Measurements from ENCODE around the gene MEAK7. TPM values are rescaled to one million over a fixed set of nuclear protein-coding genes. Genes with fewer than 3 reads are reported as not detected.
A peak's percentile ranks its signal among the peaks of the same experiment; 100 is the strongest.

MEAK7 gene
- total RNA-seq, 2 experiments from 2014 or later = 21.1 to 22.4 TPM

DNA sequence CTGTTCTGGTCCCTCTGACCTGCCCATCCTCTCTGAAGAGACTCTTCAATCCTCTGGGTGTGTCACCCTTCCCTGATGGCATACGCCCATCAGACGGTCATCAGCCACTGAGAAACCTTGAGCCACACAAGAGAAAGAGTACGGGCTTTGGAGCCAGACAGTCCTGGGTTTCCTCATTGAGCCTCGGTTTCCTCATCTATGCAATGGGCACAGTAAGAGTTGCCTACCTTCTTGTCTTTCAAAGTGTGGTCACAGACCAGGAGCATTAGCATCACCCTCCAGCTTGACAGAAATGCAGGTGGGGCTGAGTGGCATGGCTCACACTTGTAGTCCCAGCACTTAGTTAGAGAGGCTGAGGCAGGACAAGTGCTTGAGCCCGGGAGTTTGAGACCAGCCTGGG is 26.1 kb upstream of the MEAK7 start:
- POLR2A ChIA-PET = interaction anchor here (1.1 to 3.2 kb wide), 3 partner anchors 10 to 27 kb away, joined by 3 to 29 read pairs (median 4); no protein-coding TSS in a partner anchor
- intact Hi-C loops (cut with micrococcal nuclease) = no loop called here
- no peaks in the 10 kb centered on the region for H3K27me3 Mint-ChIP-seq
- peaks cover 20% of the 10 kb centered on the region for H3K4me1 Mint-ChIP-seq (ENCODE audit: low read depth)
- ATAC-seq = no peak
- CTCF ChIA-PET = interaction anchor here (1.3 kb wide), 1 partner anchor 17 kb away, joined by 3 read pairs; no protein-coding TSS in a partner anchor
- DNase-seq = no peak
- peaks cover 12% of the 10 kb centered on the region for H3K9me3 Mint-ChIP-seq
- peaks cover 18% of the 10 kb centered on the region for H3K36me3 Mint-ChIP-seq (ENCODE audit: low read depth)
- no peak for TF ChIP-seq CTCF (IDR thresholded peaks at IDR 0.05)
- H3K27ac Mint-ChIP-seq = no peak overlapping the region
- H3K4me3 Mint-ChIP-seq = no peak overlapping the region

DNA sequence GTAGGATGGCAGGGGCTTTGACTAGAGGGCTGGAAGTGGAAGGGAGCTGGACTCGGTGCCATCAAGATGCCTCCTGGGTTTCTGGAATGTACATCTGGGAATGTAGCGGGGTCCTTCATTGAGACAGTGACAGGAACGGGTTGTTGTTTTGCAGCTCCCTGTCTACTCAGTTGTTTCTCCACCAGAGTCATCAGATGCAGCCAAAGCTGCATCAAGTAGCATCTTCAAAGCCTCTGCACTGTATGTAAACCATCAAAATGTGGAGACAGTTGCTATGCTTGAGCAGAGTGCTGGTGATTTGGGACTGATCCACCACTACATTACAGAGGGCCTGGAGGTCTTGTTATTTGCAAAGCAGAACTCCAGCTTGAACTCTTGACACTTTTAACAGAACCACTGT is 25.1 kb upstream of the MEAK7 start:
- intact Hi-C loops (cut with micrococcal nuclease) = no loop called here
- Mint-ChIP-seq H3K4me3 (no peak overlapping the region), H3K27ac (no peak overlapping the region), H3K4me1 (ENCODE audit: low read depth) (peaks cover 20% of the 10 kb centered on the region), H3K9me3 (peaks cover 12% of the 10 kb centered on the region), H3K27me3 (no peaks in the 10 kb centered on the region), H3K36me3 (ENCODE audit: low read depth) (peaks cover 18% of the 10 kb centered on the region)
- no peak for ATAC-seq
- CTCF ChIA-PET = interaction anchor here (0.7 to 1.4 kb wide), 5 partner anchors 10 to 93 kb away, joined by 3 to 6 read pairs (median 4); no protein-coding TSS in a partner anchor
- DNase-seq = no peak
- POLR2A ChIA-PET = interaction anchor here (1.1 to 3.2 kb wide), 4 partner anchors 10 to 28 kb away, joined by 3 to 29 read pairs (median 10); no protein-coding TSS in a partner anchor
- TF ChIP-seq CTCF (IDR thresholded peaks at IDR 0.05) = no peak

DNA sequence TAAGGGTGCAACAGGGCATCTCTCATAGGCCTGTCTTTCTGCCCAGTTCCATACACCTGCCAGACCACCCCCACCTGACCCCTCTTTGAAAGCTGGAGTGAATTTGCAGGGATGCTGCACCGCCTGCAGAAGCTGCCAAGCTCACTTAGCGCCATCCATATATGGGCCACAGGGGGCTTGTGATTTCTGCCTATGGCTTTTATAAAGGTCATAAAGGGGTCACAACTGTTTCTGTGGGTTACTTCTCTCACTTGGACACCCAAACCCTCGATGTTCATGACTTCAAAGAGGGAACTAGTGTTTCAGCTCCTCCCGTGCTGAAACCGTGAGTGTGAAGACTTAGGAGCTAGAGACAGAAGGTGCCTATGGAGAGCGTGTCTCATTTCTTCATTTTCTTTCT is 23.9 kb upstream of the MEAK7 start:
- Mint-ChIP-seq H3K27ac (no peak overlapping the region), H3K9me3 (peaks cover 12% of the 10 kb centered on the region), H3K4me1 (ENCODE audit: low read depth) (peaks cover 22% of the 10 kb centered on the region), H3K27me3 (no peaks in the 10 kb centered on the region), H3K4me3 (no peak overlapping the region), H3K36me3 (ENCODE audit: low read depth) (peaks cover 18% of the 10 kb centered on the region)
- POLR2A ChIA-PET = interaction anchor here (0.8 to 3.2 kb wide), 8 partner anchors 8 to 72 kb away, joined by 3 to 29 read pairs (median 4); no protein-coding TSS in a partner anchor
- no peak for TF ChIP-seq CTCF (IDR thresholded peaks at IDR 0.05)
- intact Hi-C loops (cut with micrococcal nuclease) = no loop called here
- ATAC-seq (peak; percentile 63), DNase-seq (no peak)
- CTCF ChIA-PET = interaction anchor here (1.2 to 1.3 kb wide), 2 partner anchors 21 kb away, joined by 4 to 5 read pairs; no protein-coding TSS in a partner anchor

GRCh38 chr16:84527532-84528269 is 23.2 kb upstream of the MEAK7 start:
- H3K27ac Mint-ChIP-seq = no peak overlapping the region
- POLR2A ChIA-PET = interaction anchor here (0.8 to 3.2 kb wide), 9 partner anchors 8 to 72 kb away, joined by 3 to 29 read pairs (median 4); no protein-coding TSS in a partner anchor
- H3K4me1 Mint-ChIP-seq (ENCODE audit: low read depth) = peaks cover 17% of the 10 kb centered on the region

More at GRCh38 chr16:84527532-84528269, 23.2 kb upstream of the MEAK7 start:
- CTCF ChIA-PET = interaction anchor here (1.2 to 1.3 kb wide), 2 partner anchors 21 kb away, joined by 4 to 5 read pairs; no protein-coding TSS in a partner anchor
- TF ChIP-seq CTCF (IDR thresholded peaks at IDR 0.05) = no peak
- ATAC-seq (no peak), DNase-seq (no peak)
- peaks cover 12% of the 10 kb centered on the region for H3K9me3 Mint-ChIP-seq
- intact Hi-C loops (cut with micrococcal nuclease) = no loop called here
- no peaks in the 10 kb centered on the region for H3K27me3 Mint-ChIP-seq
- H3K36me3 Mint-ChIP-seq (ENCODE audit: low read depth) = peaks cover 18% of the 10 kb centered on the region
- H3K4me3 Mint-ChIP-seq = no peak overlapping the region
